HEK293 (cell line): ENCODE results near the gene ZNF462.

Experiments
- EGR2 ChIP-seq: fragments of 450-650 bp; formaldehyde crosslinking; IDR thresholded peaks from 2 replicates; pipeline ENCODE4 v1.5.1; 2016; ENCODE audit warnings: low read depth, missing biosample characterization, missing genetic modification characterization
- GLI4 ChIP-seq: fragments of 450-650 bp; formaldehyde crosslinking; IDR thresholded peaks from 2 replicates; pipeline ENCODE4 v1.5.1; 2016; ENCODE audit warnings: missing biosample characterization, missing genetic modification characterization
- HOXA7 ChIP-seq: sonication (generic); formaldehyde crosslinking; IDR thresholded peaks from 2 replicates; pipeline ENCODE4 v1.8.1; 2022; ENCODE audit warnings: missing genetic modification reagents, borderline replicate concordance
- SETDB1 ChIP-seq: IDR thresholded peaks from one replicate; pipeline ENCODE4 v1.6.1; 2017; ENCODE audit warnings: mild to moderate bottlenecking, low read length, moderate library complexity, mixed read lengths; ENCODE audit not compliant: insufficient read length
- ZBTB11 ChIP-seq: fragments of 450-650 bp; formaldehyde crosslinking; conservative IDR thresholded peaks from 2 replicates; pipeline ENCODE4 v1.5.1; 2016; ENCODE audit warnings: low read depth, missing biosample characterization, missing genetic modification characterization
- ZBTB21 ChIP-seq: fragments of 450-650 bp; formaldehyde crosslinking; IDR thresholded peaks from 2 replicates; pipeline ENCODE4 v1.5.1; 2017; ENCODE audit warnings: missing biosample characterization, missing genetic modification characterization
- ZBTB7A ChIP-seq: fragments of 450-650 bp; formaldehyde crosslinking; IDR thresholded peaks from 2 replicates; pipeline ENCODE4 v1.5.1; 2016; ENCODE audit warnings: low read depth, missing biosample characterization, missing genetic modification characterization
- ZNF10 ChIP-seq: fragments of 450-650 bp; formaldehyde crosslinking; IDR thresholded peaks from 2 replicates; pipeline ENCODE4 v1.5.1; 2017; ENCODE audit warnings: missing biosample characterization, missing genetic modification characterization
- ZNF513 ChIP-seq: fragments of 450-650 bp; IDR thresholded peaks from 2 replicates; pipeline ENCODE4 v1.5.1; 2018; ENCODE audit warnings: missing biosample characterization, missing genetic modification characterization
- ZNF571 ChIP-seq: fragments of 450-650 bp; formaldehyde crosslinking; IDR thresholded peaks from 2 replicates; pipeline ENCODE4 v1.5.0; 2017; ENCODE audit warnings: missing biosample characterization, missing genetic modification characterization
- ZNF830 ChIP-seq: fragments of 450-650 bp; IDR thresholded peaks from 2 replicates; pipeline ENCODE4 v1.5.0; 2018; ENCODE audit warnings: missing biosample characterization, missing genetic modification characterization, low read depth, mild to moderate bottlenecking, moderate library complexity
- TF ChIP-seq, protein P1 (sequence below): fragments of 450-650 bp; formaldehyde crosslinking; IDR thresholded peaks from 2 replicates; pipeline ENCODE4 v1.5.1; 2016; ENCODE audit warnings: missing biosample characterization, missing genetic modification characterization

DNA sequence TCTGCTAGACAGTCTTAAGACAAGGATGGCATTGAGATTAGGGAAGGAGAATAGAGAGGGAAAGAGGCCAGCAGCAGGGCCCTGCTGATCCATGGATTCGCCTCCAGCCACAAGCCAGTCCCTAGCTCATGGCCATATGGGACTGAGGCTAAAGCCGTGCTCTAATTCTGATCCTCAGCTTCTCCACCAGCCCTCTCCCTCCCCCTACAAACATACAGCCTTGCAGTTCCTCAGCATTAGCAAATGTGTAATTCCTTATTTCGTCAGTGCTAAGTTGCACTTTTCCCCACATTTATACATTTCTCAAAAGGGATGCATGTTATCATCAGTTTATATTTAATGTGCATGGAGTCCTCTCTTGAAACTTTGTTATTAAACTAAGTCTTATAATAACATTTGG is 34.8 kb downstream of the ZNF462 start:
- TF ChIP-seq ZBTB21 (tag by site-specific recombination), result no peak
- TF ChIP-seq EGR2 (tag by site-specific recombination), result no peak
- TF ChIP-seq, protein P1, sequence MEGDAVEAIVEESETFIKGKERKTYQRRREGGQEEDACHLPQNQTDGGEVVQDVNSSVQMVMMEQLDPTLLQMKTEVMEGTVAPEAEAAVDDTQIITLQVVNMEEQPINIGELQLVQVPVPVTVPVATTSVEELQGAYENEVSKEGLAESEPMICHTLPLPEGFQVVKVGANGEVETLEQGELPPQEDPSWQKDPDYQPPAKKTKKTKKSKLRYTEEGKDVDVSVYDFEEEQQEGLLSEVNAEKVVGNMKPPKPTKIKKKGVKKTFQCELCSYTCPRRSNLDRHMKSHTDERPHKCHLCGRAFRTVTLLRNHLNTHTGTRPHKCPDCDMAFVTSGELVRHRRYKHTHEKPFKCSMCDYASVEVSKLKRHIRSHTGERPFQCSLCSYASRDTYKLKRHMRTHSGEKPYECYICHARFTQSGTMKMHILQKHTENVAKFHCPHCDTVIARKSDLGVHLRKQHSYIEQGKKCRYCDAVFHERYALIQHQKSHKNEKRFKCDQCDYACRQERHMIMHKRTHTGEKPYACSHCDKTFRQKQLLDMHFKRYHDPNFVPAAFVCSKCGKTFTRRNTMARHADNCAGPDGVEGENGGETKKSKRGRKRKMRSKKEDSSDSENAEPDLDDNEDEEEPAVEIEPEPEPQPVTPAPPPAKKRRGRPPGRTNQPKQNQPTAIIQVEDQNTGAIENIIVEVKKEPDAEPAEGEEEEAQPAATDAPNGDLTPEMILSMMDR (tag by site-specific recombination), result no peak
- no peak for TF ChIP-seq ZNF10 (tag by site-specific recombination)
- no peak for TF ChIP-seq ZBTB11 (tag by site-specific recombination)
- TF ChIP-seq GLI4 (tag by site-specific recombination), result no peak
- TF ChIP-seq SETDB1, result no peak
- TF ChIP-seq ZBTB7A (tag by site-specific recombination), result no peak
- TF ChIP-seq ZNF830 (tag by site-specific recombination), result no peak
- TF ChIP-seq HOXA7 (CRISPR knock-in tag), result no peak
- no peak for TF ChIP-seq ZNF571 (tag by site-specific recombination)
- no peak for TF ChIP-seq ZNF513 (tag by site-specific recombination)
